ENCODE measurements around the gene PRKCH. TPM values are rescaled to one million over a fixed set of nuclear protein-coding genes. Genes with fewer than 3 reads are reported as not detected.
"Not testable (repeated sequence)": the region's sequence is repeated elsewhere in the genome, so short reads cannot be mapped to it uniquely, and the experiment has no call there.

Gene PRKCH
- total RNA-seq, 1 donor from 2014 or later, result 217 TPM

DNA sequence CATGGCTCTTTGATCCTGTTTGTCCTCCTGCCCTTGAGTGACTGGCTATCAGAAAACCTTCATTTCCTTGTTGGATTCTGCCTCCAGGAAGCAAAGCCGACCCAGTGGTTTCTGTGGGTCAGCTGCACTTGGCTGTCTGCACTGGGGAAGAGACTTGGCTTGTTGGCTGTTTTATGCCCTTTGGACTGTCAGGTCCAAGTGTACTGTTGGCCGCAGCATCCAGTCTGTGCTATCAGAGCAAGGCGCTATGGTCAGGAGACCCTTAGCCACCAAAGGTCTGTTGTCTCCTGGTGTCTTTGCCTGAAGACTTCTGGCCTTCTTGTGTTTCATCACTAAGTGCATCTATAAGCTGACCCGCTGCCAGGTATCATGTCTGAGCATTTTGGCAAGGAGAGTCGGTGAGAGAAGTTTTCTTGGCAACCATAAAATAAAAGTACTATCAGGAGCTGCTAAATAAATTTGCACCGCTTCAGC is 196.6 kb downstream of the PRKCH start:
- intact Hi-C loops (cut with micrococcal nuclease), result no loop called here

DNA sequence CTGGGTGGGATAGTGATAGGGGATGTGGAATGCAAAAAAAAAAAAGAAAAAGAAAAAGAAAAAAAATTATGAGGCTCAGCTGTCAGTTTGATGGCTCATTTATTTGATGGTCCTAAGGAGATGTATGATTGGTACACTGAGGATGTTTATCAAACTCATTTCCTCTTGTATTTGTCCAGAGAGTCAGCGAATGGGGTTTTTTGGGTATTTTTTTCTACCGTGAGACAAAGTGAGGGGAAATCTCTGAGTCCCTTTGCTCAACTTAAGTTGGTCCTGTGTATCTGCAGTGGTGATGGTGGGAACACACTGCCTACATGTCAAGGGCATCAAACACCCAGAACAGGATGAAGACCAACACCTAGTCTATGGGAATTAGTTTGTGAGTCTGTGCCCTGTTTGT is 197.0 kb downstream of the PRKCH start:
- intact Hi-C loops (cut with micrococcal nuclease), result no loop called here

DNA sequence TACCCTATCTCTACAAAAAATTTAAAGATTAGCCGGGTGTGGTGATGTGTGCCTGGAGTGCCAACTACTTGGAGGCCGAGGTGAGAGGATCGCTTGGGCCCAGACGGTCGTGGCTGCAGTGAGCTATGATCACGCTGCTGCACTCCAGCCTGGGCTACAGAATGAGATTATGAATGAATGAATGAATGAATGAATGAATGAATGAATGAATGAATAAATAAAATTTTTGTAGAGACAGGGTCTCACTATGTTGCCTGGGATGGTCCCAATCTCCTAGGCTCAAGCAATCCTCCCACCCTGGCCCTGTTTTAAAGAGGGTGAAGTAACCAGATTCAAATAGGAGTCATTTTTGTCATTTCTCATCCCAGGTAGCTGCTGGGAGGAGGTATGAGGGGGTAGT is 197.7 kb downstream of the PRKCH start:
- intact Hi-C loops (cut with micrococcal nuclease), result no loop called here

DNA sequence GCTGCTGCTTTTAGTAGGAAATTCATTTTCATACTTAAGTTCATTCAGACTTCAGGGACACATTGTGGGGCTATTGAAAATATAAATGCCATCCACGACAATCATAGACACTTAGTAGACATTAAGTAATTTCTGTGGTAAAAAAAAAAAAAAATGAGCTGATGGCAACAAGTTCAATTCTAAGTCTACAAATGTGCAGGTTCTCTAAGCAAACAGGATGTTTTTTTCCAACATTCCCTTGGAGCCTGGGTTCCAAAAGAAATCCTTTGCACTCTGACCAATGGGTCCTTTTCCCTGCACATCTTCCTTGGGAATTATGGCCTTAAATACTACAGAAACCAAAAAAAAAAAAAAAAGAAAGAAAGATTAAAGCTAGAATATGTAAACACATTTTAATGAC is 198.4 kb downstream of the PRKCH start:
- intact Hi-C loops (cut with micrococcal nuclease), result no loop called here

DNA sequence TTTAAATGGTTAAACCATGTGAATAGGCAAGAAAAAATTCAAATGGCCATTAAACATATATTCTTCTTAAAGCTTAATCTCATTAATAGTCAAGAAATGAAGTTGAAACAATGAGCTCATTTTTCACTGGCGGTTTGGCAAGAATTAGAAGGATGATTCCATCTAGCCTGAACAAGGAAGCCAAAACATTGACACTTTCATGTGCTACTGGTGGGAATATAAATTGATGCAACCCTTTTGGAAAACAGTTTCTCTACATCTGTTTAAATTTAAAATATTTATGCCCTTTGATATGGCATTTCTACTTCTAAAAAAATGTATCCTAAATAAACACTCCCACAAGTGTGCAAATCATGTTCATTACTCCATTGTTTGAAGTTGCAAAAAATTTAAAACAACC is 199.2 kb downstream of the PRKCH start:
- intact Hi-C loops (cut with micrococcal nuclease), result no loop called here

DNA sequence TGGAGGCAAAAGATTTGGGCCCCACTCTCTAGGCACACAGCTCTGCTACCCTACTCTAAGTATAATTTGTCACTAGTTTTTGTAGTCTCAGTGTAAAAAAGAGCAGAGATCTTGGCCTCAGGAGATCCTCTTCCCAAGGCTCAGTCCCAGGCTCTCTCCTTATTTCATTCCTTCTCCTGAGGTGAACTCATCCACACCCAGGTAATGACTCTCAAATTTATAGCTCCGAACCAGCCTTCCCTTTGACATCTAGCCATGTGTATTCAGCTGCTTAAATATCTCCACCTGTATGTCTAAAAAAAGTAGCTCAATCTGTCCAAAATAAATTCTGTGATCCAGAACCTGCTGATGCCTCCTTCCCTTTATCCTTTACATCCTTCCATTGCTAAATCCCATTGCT is 200.4 kb downstream of the PRKCH start:
- intact Hi-C loops (cut with micrococcal nuclease), result no loop called here

DNA sequence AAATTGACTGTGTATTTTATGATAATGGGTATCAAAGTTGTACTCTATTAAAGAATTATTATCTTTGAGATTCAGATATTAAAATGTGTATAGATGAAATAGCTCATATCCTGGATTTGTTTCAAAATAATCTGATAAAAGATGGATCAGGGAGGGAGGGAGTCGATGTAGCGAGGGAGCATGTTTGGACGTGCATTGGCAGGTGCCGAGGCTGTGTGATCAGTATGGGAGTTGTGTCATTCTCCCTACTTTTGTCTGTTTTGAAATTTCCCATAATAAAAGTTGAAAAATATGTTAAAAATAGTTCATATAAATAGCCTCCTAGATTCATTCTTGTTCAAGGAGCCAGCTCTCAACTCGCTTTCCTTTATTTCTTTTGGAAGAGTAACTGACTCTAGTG is 202.4 kb downstream of the PRKCH start:
- intact Hi-C loops (cut with micrococcal nuclease), result loop anchor here (2.0 kb wide), 1 partner anchor 137 kb away; no protein-coding TSS in a partner anchor

DNA sequence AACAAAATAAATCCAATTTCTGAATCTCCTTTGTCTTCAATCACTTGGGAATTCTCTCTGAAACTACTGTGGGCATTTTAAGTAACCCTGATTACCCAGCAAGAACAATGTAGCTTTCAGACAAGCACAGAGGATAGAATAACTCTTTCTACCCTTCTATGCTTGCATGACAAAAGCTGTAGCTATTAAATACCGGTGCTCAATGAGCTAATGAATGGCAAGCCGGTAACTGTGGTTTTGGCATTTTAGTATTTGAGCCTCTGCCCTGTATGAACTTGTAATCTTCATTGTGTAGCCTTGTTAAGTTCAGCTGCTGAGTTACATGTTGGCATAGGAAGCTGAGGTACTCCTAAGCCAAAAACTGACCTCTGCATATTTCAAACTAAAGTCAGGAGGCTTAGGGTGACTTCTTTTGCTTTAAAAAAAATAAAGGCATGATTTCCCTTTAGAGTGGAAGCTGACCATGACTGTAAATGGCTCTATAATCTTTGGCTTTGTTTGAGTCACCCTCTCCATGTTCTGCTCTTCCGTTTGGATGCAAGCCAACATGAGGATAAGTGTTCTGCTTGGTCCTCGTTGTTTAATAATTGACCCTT is 202.9 kb downstream of the PRKCH start:
- intact Hi-C loops (cut with micrococcal nuclease), result loop anchor here (2.0 kb wide), 1 partner anchor 136 kb away; no protein-coding TSS in a partner anchor

DNA sequence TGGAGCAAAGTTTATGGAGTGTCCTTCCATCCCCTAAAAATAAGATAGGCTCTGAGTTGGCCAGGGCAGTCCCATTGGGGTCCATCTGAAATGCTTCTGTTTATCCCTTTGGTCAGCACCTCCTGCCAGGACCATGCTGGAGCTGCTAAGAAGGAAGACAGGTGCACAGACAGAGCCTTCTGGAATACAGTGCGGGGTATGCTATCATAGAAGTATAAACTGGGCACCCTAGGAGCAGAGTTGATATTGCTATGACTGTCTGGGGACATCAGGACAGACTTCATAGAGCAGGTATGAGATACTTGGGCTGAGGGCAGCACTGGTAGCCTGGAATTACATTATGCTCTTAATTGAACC is 203.5 kb downstream of the PRKCH start:
- intact Hi-C loops (cut with micrococcal nuclease), result loop anchor here (1.0 to 2.0 kb wide), 5 partner anchors 9 to 136 kb away; no protein-coding TSS in a partner anchor

DNA sequence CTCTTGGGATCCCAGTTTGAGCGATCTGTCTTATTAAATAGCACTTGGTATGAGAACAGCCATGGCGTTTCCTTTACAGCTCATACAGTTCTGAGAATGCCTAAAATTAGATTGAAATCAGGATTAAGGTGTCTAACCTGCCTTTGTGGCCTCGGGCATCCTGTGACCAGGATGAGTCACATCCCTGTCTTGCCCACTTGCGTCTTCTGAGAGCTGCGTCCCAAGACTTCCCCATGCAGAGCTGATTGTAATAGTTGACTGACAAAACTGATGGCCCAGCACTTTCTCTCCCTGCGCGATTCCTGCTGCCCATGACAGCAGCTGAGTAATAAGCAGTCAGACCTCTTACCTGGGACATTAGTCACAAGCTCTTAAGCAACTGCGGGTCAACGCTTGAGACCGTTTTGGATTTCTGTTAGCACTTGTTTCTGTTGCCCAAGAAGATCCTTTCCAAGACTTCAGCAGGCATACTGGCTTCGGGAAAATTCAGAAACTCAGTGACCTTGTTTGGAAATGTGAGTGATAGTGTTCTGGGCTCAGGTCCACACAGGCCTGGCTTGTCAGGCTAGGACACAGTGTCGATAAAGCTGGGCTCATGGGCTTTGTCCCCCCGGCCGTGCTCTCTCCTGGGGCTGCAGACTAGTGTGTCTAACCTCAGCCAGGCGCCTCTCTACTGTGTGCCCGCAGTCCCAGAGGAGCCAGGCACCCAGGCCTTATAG is 204.1 kb downstream of the PRKCH start:
- intact Hi-C loops (cut with micrococcal nuclease), result loop anchor here (1.0 to 2.0 kb wide), 5 partner anchors 9 to 135 kb away; no protein-coding TSS in a partner anchor

DNA sequence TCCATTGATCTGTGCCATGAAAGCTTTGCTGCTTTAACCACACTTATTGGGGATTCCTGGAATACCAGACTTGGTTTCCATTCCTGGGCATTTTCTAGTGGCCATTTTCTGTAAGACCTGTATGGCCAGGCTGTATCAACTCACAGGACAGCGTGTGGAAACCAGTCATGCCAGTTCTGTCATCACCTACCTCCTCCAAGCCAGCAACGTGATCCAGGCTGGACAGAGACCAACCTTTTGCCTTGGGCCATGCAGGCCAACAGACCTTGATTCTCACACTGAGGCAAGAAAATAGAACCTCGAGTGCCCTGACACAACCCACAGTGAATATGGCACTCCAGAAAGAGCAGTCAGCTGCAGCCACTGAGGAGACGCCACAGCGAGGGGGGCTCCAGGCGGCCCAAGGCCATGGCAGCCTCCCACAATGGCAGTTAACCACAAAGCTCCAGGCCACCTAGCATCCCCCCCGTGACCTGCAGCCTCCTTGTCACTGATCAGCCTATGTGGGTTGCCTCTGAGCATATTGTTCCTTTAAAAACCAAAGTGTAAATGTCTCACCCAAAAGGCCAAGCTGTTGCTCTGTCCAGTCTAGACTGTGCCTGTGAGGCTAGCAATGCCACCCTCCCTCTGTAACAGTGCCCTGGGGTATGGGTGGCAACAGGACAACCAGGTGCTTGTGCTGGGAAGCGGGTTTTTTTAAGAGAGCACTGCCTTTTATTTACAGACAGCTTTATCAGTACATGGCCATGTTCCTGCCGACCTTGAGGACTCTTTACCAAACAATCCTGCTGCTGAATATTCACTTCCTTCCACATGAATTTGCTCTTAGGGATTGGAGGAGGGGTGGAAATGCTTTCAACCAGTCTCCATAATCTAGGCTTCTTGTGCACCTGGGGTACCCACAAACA is 205.3 kb downstream of the PRKCH start:
- intact Hi-C loops (cut with micrococcal nuclease), result no loop called here

DNA sequence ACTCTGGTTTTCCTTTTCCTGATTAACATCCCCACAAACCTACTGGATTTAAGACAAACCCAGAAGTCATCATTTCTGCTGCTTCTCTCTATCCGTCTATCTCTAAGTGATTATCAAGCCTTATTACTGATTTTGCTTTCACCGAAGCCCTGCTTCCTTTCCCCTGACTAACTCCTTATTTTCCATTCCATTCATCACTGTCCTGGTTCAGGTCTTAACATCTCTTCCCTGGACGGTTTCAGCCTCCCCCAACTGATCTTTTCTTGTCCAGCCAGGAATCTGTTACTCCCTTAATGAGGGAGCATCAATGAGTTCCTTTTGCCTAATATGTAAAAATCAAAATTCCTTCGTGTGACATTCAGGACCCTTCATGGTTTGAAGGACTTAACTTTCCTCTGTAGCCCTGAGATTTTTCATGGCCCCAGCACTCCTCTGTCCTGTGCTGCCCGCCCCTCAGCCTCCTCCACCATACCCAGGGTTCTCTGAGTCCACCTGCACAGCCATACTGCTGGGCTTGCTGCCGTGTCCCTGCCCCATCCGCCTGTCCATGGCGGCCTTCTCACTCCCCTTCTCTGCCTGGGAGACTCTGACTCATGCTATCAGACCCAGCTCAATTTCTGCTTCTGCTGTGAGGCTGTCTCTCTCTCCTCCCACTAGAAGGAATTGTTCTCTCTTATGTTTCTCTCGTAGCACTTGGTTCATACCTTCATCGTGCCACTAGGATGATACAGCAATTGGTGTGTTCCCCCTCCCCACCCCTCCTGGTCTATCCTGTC is 206.1 kb downstream of the PRKCH start:
- intact Hi-C loops (cut with micrococcal nuclease), result no loop called here

DNA sequence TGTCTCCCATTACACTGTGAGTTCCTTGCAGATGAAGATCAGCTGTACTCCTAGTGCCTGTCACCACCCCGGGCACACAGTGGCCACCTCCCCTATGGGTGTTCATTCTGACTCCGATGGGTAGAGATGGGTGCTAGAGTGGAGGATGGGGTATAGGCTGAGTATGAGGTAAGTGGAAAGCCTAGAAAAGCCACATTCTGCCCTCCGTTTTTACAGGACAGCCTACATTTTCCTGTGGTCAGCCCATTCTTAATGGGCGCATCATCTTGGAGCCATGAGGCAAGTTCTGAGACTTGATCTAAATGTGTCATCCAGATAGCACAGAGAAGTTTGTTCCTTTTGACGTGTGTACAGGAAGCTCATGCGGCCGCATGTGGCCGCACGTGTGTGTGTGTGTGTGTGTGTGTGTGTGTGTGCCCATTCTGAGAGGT is 207.2 kb downstream of the PRKCH start:
- intact Hi-C loops (cut with micrococcal nuclease), result no loop called here

DNA sequence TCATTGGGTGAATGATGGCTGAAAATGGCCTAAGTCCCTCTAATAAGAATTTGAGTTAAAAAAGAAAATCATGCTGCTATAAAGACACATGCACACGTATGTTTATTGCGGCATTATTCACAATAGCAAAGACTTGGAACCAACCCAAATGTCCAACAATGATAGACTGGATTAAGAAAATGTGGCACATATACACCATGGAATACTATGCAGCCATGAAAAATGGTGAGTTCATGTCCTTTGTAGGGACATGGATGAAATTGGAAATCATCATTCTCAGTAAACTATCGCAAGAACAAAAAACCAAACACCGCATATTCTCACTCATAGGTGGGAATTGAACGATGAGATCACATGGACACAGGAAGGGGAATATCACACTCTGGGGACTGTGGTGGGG is 208.0 kb downstream of the PRKCH start:
- intact Hi-C loops (cut with micrococcal nuclease), result not testable (repeated sequence)

DNA sequence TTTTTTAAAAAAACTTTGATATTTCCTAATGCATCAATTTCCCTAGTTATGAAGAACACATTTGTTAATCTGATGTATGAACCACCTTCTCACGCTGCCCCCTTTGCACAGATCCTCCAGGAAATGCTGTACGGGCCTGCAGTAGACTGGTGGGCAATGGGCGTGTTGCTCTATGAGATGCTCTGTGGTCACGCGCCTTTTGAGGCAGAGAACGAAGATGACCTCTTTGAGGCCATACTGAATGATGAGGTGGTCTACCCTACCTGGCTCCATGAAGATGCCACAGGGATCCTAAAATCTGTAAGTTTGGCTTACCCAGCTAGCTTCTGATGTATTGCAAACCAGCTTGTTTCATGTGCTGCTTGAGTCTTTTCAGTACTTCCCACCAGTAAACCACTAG is 208.9 kb downstream of the PRKCH start:
- intact Hi-C loops (cut with micrococcal nuclease), result no loop called here

DNA sequence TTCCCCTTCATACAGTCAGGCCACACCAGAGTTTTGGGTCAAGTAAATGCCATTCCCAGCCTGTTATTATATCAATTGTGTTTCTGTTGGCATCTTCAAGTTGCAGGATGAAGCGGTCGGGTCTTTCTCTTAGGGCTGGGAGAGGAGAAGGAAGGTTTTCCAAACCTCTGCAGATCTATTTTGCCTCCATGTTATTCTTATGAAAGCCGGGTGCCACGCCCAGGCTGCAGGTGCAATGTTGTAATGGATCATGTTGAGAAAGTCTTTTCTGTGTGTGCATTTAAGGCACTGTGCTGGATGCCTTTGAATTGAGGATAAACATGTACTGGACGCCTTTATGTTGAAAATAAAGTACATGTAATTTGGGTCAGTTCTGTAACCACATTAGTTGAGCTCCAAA is 209.5 kb downstream of the PRKCH start:
- intact Hi-C loops (cut with micrococcal nuclease), result no loop called here

DNA sequence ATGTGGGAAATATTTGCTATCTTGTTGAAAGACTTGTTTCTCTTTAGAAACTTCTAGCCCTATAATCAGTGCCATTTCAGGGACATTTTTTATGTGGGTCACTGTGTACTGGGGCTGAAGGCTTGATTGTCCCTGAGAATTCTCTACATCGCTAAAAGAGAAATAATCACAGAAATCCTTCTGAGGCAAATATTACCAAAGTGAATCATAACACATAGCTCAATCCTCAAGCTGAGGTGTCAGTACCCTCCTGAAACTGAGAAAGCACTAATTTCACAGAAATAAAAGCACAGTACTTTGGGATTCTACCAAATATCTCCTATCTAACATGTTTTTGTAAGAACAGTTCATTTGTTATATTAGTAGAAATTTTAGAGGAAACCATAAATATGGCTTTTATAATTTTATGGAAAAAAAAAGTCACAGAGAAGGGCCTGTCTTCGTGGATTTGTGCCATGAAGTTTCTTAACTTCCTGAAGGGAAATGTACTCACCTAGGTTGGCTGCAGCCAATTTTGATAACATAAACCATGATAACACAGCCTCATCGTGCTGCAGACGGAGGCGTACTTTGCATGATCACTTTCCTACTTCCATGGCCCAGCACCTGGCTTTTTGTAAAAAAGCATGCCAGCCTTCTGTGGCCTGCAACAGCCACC is 210.2 kb downstream of the PRKCH start:
- intact Hi-C loops (cut with micrococcal nuclease), result no loop called here

DNA sequence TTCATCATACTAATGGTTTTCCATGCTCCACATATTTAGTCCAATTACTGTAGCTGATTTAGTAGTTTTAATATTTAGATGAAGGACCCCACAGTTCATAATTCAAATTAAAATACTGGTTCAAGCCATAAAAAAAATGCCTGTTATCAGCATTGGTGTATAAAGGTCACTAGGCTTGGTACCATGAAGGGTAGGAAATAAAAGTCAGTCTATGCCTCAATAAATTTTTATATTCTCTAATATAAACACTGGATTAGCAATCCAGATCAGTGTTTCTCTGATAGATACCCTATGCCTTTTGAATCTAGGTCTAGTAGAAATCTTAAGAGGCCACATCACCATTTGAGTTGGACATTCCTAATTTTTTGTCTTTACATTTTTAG is 210.7 kb downstream of the PRKCH start:
- intact Hi-C loops (cut with micrococcal nuclease), result no loop called here

DNA sequence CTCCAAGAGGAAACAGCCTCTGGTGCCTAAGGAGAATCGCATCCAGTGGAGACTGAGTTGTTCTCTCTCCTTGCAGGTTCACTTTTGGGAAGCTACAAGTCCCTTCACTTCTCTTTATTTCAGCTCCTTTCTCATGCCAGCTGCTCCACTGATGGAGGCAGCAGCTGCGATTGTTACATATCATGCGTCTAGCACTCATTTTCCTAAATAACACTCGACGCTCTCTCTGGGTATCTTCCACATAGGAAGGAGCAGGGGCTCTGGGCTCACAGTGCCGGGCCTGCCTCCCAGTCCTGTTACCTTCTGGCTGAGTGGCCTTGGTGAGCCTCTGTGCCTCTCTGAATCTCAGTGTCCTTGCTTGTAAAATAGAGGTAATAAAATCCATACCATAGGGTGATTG is 211.4 kb downstream of the PRKCH start:
- intact Hi-C loops (cut with micrococcal nuclease), result no loop called here

DNA sequence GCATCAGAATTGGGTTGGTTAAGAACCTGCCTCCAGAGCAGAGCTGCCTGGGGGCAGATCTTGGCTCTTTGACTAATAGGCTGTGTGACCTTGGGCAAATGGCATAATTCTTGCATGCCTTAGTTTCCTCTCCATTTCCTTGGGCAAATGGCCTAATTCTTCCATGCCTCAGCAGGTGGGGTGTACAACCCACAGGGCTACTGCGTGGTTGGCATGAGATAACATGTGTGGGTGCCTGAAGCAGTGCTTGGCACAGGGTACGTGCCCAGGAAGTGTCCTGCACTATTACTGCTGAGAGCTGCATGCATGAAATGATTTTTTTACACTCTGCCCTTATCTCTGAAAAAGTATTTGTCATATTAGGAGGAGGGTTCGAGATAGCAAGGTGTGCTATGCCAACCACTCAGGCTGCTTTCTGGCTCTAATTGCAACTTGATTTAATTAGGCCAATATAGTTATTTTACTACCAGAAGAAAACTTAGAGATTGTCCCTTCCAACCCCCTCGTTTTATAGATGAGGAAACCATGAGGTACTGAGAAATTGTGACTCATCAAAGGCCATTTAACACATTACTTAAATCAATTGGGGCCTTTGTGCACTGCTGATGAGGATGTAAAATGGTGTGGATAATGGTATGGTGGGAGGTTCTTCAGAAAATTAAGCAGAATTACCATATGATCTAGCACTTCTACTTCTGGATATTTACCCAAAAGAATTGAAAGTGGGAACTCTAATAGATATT is 212.3 kb downstream of the PRKCH start:
- intact Hi-C loops (cut with micrococcal nuclease), result no loop called here
